ENCODE measurements around the gene PPP1R3E.

The PPP1R3E gene, protein sequence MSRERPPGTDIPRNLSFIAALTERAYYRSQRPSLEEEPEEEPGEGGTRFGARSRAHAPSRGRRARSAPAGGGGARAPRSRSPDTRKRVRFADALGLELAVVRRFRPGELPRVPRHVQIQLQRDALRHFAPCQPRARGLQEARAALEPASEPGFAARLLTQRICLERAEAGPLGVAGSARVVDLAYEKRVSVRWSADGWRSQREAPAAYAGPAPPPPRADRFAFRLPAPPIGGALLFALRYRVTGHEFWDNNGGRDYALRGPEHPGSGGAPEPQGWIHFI

DNA sequence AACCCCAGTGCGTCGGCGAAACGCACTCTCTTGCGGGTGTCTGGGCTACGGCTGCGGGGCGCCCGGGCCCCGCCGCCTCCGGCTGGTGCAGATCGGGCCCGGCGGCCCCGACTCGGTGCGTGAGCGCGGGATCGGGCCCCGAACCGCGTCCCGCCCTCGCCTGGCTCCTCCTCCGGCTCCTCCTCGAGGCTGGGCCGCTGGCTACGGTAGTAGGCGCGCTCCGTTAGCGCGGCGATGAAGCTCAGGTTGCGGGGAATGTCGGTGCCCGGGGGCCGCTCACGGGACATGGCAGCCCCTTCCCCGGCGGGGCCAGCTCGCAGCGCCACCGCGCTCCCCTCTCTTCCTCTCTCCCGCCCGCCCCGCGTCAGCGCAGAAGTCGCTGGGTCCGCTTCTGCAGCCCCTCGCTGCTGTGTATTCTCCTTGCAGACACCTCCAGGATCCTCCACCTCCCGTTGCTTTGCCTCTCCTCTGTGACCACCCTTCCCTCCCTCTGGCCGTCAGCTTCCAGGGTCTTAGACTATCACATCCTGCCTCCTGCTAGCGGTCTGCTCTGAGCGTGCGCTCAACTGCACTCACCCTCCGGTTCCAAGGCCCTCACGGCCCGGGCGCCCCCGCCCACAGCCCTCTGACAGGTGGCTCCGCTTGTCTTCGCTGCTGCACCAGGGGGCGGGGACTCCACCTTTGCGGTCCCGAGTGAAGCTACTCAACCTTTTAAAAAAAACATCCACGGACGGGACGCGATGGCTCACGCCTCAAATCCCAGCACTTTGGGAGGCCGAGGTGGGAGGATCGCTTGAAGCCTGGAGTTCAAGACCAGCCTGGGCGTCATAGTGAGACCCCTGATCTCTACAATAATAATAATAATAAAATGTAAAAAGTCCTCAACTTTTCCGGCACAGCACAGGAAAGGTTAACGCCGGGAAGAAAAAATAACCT, at the start of gene PPP1R3E:
Gene PPP1R3E, minus strand, starts transcription at position 570 of the 936 bp plus-strand sequence. Its CDS starts 283 bp downstream, at position 287.
- no peak for TF ChIP-seq ZBTB7A (IDR thresholded peaks at IDR 0.05; ENCODE audit: low read depth)
- no peak for TF ChIP-seq CREB1 (IDR thresholded peaks at IDR 0.05; ENCODE audit: low read depth)
- TF ChIP-seq NFIC (IDR thresholded peaks at IDR 0.05) = no peak
- TF ChIP-seq RAD21 (IDR thresholded peaks at IDR 0.05; ENCODE audit: low read depth) = no peak
- TF ChIP-seq MAX (IDR thresholded peaks at IDR 0.05) = 0 out of 2 replicates have a peak, but pooled peaks have one; percentile 30
- TF ChIP-seq TAF1 (IDR thresholded peaks at IDR 0.05; ENCODE audit: low read depth) = 0 out of 2 replicates have a peak, but pooled peaks have one; percentile 2
- TF ChIP-seq YY1 (IDR thresholded peaks at IDR 0.05; ENCODE audit: low read depth) = no peak
- no peak for TF ChIP-seq CEBPB (IDR thresholded peaks at IDR 0.05)
- 0 out of 2 replicates have a peak, but pooled peaks have one; percentile 14 for TF ChIP-seq TCF12 (IDR thresholded peaks at IDR 0.05; ENCODE audit: low read depth)
- TF ChIP-seq FOXM1 (IDR thresholded peaks at IDR 0.05; ENCODE audit: borderline replicate concordance, low read depth) = no peak
- no peak for TF ChIP-seq TEAD4 (IDR thresholded peaks at IDR 0.05)
- TF ChIP-seq EGR1 (IDR thresholded peaks at IDR 0.05) = no peak; the same call in 1 of the 2 replicates

GRCh38 chr14:23351681-23352505, 49.2 kb upstream of the PPP1R3E start:
- no peak for TF ChIP-seq EGR1 (IDR thresholded peaks at IDR 0.05)
- no peak for TF ChIP-seq FOXM1 (IDR thresholded peaks at IDR 0.05; ENCODE audit: borderline replicate concordance, low read depth)
- TF ChIP-seq YY1 (IDR thresholded peaks at IDR 0.05; ENCODE audit: low read depth) = no peak
- TF ChIP-seq, protein P1, sequence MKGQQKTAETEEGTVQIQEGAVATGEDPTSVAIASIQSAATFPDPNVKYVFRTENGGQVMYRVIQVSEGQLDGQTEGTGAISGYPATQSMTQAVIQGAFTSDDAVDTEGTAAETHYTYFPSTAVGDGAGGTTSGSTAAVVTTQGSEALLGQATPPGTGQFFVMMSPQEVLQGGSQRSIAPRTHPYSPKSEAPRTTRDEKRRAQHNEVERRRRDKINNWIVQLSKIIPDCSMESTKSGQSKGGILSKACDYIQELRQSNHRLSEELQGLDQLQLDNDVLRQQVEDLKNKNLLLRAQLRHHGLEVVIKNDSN (IDR thresholded peaks at IDR 0.05) = no peak

DNA sequence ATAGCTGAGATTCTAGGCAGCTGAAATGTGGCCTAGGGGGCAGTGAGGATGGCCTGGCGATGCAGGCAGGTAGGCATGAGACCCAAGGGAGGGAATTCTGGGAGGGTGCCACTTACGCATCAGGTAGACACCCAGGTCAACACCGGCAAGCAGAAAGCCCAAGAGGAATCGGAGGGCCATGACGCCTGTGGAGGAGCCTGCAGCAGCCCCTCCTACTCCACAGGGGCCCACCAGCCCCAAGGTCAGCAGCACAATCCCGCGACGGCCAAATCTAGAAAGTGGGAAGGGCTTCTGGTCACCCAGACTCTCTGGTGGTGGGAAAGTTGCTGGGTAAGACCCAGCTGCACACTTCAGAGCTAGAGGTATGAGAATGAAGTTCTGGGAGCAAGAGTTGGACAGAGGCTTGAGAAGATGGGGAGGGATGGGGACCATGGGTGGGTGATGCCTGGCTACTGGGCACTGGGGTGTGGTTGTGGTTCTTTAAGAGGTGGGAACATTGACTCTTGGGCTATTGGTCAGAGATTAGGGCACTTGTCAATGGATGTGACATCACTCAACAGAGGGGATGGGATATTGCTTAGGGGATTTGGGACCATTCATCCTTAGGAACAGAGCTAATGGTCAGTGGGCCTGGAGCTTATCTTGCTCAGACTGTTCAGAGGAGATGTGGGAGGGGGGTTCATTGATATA, 46.6 kb upstream of the PPP1R3E start:
- TF ChIP-seq YY1 (IDR thresholded peaks at IDR 0.05; ENCODE audit: low read depth) = no peak
- TF ChIP-seq CEBPB (IDR thresholded peaks at IDR 0.05) = no peak

- TF ChIP-seq TEAD4 (IDR thresholded peaks at IDR 0.05) = no peak
- TF ChIP-seq CREB1 (IDR thresholded peaks at IDR 0.05; ENCODE audit: low read depth) = no peak
- no peak for TF ChIP-seq ZBTB7A (IDR thresholded peaks at IDR 0.05; ENCODE audit: low read depth)
- no peak for TF ChIP-seq REST (IDR thresholded peaks at IDR 0.05; ENCODE audit: low read depth)
- TF ChIP-seq RAD21 (IDR thresholded peaks at IDR 0.05; ENCODE audit: low read depth) = no peak
- TF ChIP-seq MAX (IDR thresholded peaks at IDR 0.05) = no peak
- TF ChIP-seq, protein P1 (IDR thresholded peaks at IDR 0.05) = no peak
- TF ChIP-seq CEBPB (IDR thresholded peaks at IDR 0.05) = no peak
- no peak for TF ChIP-seq TAF1 (IDR thresholded peaks at IDR 0.05; ENCODE audit: low read depth)
- no peak for TF ChIP-seq EP300 (IDR thresholded peaks at IDR 0.05; ENCODE audit: borderline replicate concordance)
- no peak for TF ChIP-seq FOXM1 (IDR thresholded peaks at IDR 0.05; ENCODE audit: borderline replicate concordance, low read depth)
- no peak for TF ChIP-seq YY1 (IDR thresholded peaks at IDR 0.05; ENCODE audit: low read depth)
- TF ChIP-seq TCF12 (IDR thresholded peaks at IDR 0.05; ENCODE audit: low read depth) = no peak
- no peak for TF ChIP-seq EGR1 (IDR thresholded peaks at IDR 0.05)
- TF ChIP-seq NFIC (IDR thresholded peaks at IDR 0.05) = no peak
Observed at GRCh38 chr14:23348297-23348655, 45.6 kb upstream of the PPP1R3E start.

DNA sequence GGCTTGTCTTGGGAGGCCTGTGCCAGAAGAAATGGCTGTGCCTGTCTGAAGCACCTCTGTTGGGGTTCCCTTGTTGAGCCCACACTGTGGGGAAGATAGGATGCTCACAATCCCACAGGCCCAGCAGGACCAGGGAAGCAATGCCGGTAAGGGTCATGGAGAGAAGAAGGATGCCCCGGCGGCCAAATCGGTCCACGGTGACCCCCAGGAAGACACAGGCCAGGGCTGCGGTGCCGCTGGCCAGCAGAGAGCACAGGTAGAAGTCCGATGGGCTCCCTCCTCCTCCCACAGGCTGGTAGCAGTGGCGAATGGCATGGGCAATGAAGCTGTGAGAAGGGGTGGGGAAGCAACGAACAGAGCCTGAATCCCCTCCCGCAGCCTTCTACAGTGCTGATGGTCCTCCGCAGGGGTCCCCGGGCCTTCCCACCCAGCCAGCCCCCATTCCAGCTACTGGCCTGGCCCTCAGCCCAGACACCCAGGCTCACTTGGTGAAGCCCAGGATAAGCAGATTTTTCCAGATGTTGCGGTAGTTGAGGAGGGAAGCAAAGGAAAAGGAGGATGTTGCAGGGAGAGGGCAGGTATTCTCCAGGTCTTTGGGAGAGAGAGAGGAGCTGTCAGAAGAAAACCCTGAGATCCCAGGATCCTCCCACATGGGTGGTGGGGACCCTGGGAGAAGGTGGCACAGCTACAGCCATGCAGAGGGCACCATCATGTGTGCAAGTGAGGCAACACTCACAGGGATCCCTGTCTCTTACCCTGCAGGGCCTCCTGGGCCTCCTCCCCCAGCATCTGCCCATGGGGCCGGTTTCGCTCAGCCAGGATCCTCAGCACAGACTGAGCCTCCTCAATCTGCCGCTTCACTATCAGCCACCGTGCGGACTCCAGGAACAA, 45.0 kb upstream of the PPP1R3E start:
- TF ChIP-seq MAX (IDR thresholded peaks at IDR 0.05) (no peak), TCF12 (IDR thresholded peaks at IDR 0.05; ENCODE audit: low read depth) (no peak), ZBTB7A (IDR thresholded peaks at IDR 0.05; ENCODE audit: low read depth) (no peak), YY1 (IDR thresholded peaks at IDR 0.05; ENCODE audit: low read depth) (no peak), CREB1 (IDR thresholded peaks at IDR 0.05; ENCODE audit: low read depth) (no peak), EP300 (IDR thresholded peaks at IDR 0.05; ENCODE audit: borderline replicate concordance) (no peak), RAD21 (IDR thresholded peaks at IDR 0.05; ENCODE audit: low read depth) (no peak), TAF1 (IDR thresholded peaks at IDR 0.05; ENCODE audit: low read depth) (no peak), CEBPB (IDR thresholded peaks at IDR 0.05) (no peak)
- TF ChIP-seq, protein P1 (IDR thresholded peaks at IDR 0.05) = no peak
